NT2/D1 (cell line): ENCODE measurements around the gene NAA35.

Experiments used
- SUZ12 ChIP-seq: IDR thresholded peaks from 2 replicates; pipeline ENCODE4 v1.6.1; 2011; ENCODE audit not compliant: insufficient read length, insufficient read depth; ENCODE audit errors: extremely low read depth
- YY1 ChIP-seq: IDR thresholded peaks from 2 replicates; pipeline ENCODE4 v1.6.1; 2011; ENCODE audit not compliant: insufficient read length, insufficient read depth
- ZNF274 ChIP-seq: IDR thresholded peaks from 2 replicates; pipeline ENCODE4 v1.6.1; 2011; ENCODE audit warnings: mild to moderate bottlenecking, low read depth, low read length

DNA sequence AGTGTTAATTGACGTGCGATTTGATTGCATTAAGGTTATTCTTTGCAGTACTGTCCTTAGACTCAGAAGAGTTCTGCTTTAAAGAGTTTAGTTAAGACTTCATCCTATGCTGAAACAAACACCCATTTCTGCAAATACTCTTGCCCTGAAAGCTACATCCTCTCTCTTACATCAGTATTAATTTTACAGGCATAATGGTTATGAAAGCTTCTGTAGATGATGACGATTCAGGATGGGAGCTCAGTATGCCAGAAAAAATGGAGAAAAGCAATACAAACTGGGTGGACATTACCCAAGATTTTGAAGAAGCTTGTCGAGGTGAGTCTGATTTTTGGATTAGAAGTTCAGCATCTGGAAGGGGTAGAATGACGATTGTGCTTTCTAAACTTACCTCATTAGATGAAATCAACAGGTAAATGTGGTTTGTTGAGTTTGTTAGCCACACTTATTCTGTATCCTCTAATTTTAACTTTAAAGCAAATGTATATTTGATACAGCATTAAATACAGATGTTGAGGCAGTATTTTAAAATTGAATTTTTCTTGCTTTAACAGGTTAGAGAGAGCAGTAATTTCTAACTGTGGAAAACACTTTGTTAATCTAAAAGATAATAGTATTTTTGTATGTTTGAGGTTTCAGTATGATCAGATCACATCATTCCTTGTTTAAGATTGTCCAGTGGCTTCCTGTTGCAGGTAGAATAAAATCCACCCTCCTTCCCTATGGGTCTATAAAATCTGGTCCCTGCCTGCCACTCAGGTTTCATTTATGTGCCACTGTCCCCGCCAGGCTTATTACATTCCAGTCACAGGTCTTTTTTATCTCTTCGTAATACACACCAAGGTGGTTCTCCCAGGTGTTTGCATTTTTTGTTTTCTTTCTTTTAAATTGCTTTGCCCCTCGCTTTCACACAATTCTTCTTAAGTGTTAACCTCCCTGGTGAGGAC is 1.3 kb downstream of the NAA35 start:
- TF ChIP-seq YY1 = no peak
- no peak for TF ChIP-seq SUZ12
- TF ChIP-seq ZNF274 = no peak
